ENCODE measurements around the gene PIH1D2. TPM values are rescaled to one million over a fixed set of nuclear protein-coding genes. Genes with fewer than 3 reads are reported as not detected.
A peak's percentile ranks its signal among the peaks of the same experiment; 100 is the strongest.

PIH1D2 gene
- total RNA-seq, 4 donors from 2014 or later = 1.8 to 4.2 (median 3.2) TPM

GRCh38 chr11:112086422-112087191, 12.8 kb upstream of the PIH1D2 start, which contains the start of the genes SDHD and TIMM8B:
SDHD (plus strand) TSS chr11:112086873; CDS start chr11:112086908, 35 bp downstream.
TIMM8B (minus strand) TSS chr11:112086756; CDS start chr11:112086723, 33 bp downstream.
- peaks cover 0 to 75% of the 10 kb centered on the region in 2 donors for H3K36me3 ChIP-seq
- H3K4me1 ChIP-seq = peaks cover 6 to 52% (median 20%) of the 10 kb centered on the region in 3 donors
- ATAC-seq = peak; percentile 98
- TF ChIP-seq EP300 (IDR thresholded peaks at IDR 0.05) (no peak), POLR2A (IDR thresholded peaks at IDR 0.05) (peak; percentile 25 to 53), POLR2AphosphoS5 (IDR thresholded peaks at IDR 0.05) (peak; percentile 80), CTCF (IDR thresholded peaks at IDR 0.05) (peak in 3 of 4 experiments; percentile 44 to 52 (median 45))
- H3K27ac ChIP-seq = peak within 1 kb of the TSS; percentile 59 to 90 (median 81)
- no peaks in the 10 kb centered on the region for H3K27me3 ChIP-seq
- no peaks in the 10 kb centered on the region for H3K9me3 ChIP-seq
- H3K4me3 ChIP-seq = peak within 1 kb of the TSS; percentile 82 to 87
- WGBS, 2 donors (ENCODE audit: low coverage in 1 of 2) = 0 to 1% methylated on average over 2 to 21 of the region's 45 CpGs

- H3K4me3 ChIP-seq = peak overlapping the region; percentile 82 to 87
- peaks cover 0 to 75% of the 10 kb centered on the region in 2 donors for H3K36me3 ChIP-seq
- TF ChIP-seq POLR2A (IDR thresholded peaks at IDR 0.05) = no peak
- no peak for TF ChIP-seq CTCF (IDR thresholded peaks at IDR 0.05)
- no peak for TF ChIP-seq EP300 (IDR thresholded peaks at IDR 0.05)
- TF ChIP-seq POLR2AphosphoS5 (IDR thresholded peaks at IDR 0.05) = no peak
- H3K27ac ChIP-seq = peak overlapping the region in 3 of 4 donors; percentile 80 to 90 (median 82)
- H3K27me3 ChIP-seq = no peaks in the 10 kb centered on the region
- peaks cover 6 to 52% (median 20%) of the 10 kb centered on the region in 3 donors for H3K4me1 ChIP-seq
- no peaks in the 10 kb centered on the region for H3K9me3 ChIP-seq
- WGBS, 2 donors (ENCODE audit: low coverage in 1 of 2) = 1 to 10% methylated on average over 6 to 18 of the region's 19 CpGs
- peak; percentile 28 for ATAC-seq
Observed at GRCh38 chr11:112085822-112086421, 12.1 kb upstream of the PIH1D2 start.

- no peak overlapping the region for H3K4me3 ChIP-seq
- 72 to 74% methylated on average over 4 of the region's 4 CpGs for WGBS, 2 donors (ENCODE audit: low coverage in 1 of 2)
- H3K9me3 ChIP-seq = no peaks in the 10 kb centered on the region
- no peak overlapping the region for H3K27ac ChIP-seq
- H3K4me1 ChIP-seq = peaks cover 5 to 22% (median 9%) of the 10 kb centered on the region in 3 donors
- ATAC-seq = no peak
- peaks cover 5 to 75% of the 10 kb centered on the region in 2 donors for H3K36me3 ChIP-seq
- TF ChIP-seq POLR2AphosphoS5 (IDR thresholded peaks at IDR 0.05) = no peak
- TF ChIP-seq CTCF (IDR thresholded peaks at IDR 0.05) = no peak
- no peak for TF ChIP-seq EP300 (IDR thresholded peaks at IDR 0.05)
- TF ChIP-seq POLR2A (IDR thresholded peaks at IDR 0.05) = no peak
- H3K27me3 ChIP-seq = no peaks in the 10 kb centered on the region
Observed at GRCh38 chr11:112082729-112083128, 8.9 kb upstream of the PIH1D2 start.

- peaks cover 0 to 71% of the 10 kb centered on the region in 2 donors for H3K36me3 ChIP-seq
- 73 to 80% methylated on average over 1 of the region's 1 CpG for WGBS, 2 donors (ENCODE audit: low coverage in 1 of 2)
Observed at GRCh38 chr11:112062923-112063322, 10.9 kb downstream of the PIH1D2 start.

More at GRCh38 chr11:112062923-112063322, 10.9 kb downstream of the PIH1D2 start:
- Histone ChIP-seq H3K27me3 (no peaks in the 10 kb centered on the region), H3K9me3 (no peaks in the 10 kb centered on the region), H3K4me3 (no peak overlapping the region), H3K4me1 (no peaks in the 10 kb centered on the region), H3K27ac (no peak overlapping the region)
- no peak for ATAC-seq
- no peak for TF ChIP-seq CTCF (IDR thresholded peaks at IDR 0.05)
- TF ChIP-seq POLR2A (IDR thresholded peaks at IDR 0.05) = no peak
- no peak for TF ChIP-seq POLR2AphosphoS5 (IDR thresholded peaks at IDR 0.05)
- no peak for TF ChIP-seq EP300 (IDR thresholded peaks at IDR 0.05)
